Esophagus muscularis mucosa (tissue), 4 donors: ENCODE results near the gene GPC6. TPM values are rescaled to one million over a fixed set of nuclear protein-coding genes. Genes with fewer than 3 reads are reported as not detected.

Experiments used
- DNase-seq: peaks from one replicate; pipeline ENCODE4 v3.0.0-alpha.2; 2017; ENCODE audit errors: extremely low spot score
- H3K27ac ChIP-seq, 4 donors: fragments of 200-600 bp; sonication (generic); replicated peaks in 1 of 4; 1 replicate in 3 of 4; 2 replicates in 1 of 4; pipeline ENCODE4 v1.5.1; 2016 to 2019; ENCODE audit warnings: mild to moderate bottlenecking in 1 of 4
- H3K27me3 ChIP-seq, 4 donors: fragments of 200-600 bp; sonication (generic); one replicate each; pipeline versions ENCODE4 v1.5.1 to v1.6.0; 2016 to 2019
- H3K36me3 ChIP-seq, 4 donors: fragments of 200-600 bp; sonication (generic); one replicate each; pipeline ENCODE4 v1.5.1; 2016 to 2019
- H3K4me1 ChIP-seq, 4 donors: fragments of 200-600 bp; sonication (generic); one replicate each; pipeline ENCODE4 v1.5.1; 2016 to 2019
- H3K4me3 ChIP-seq, 4 donors: fragments of 200-600 bp; sonication (generic); 1 replicate in 2 of 4; 2 replicates in 2 of 4; pipeline ENCODE4 v1.5.1; 2016 to 2019; ENCODE audit warnings: mild to moderate bottlenecking in 4 of 4, moderate library complexity in 1 of 4
- H3K9me3 ChIP-seq, 4 donors: fragments of 200-600 bp; sonication (generic); 1 replicate in 3 of 4; 2 replicates in 1 of 4; pipeline ENCODE4 v1.5.1; 2016 to 2019
- EP300 ChIP-seq: sonication (generic); formaldehyde crosslinking; IDR thresholded peaks from one replicate; pipeline ENCODE4 v1.6.1; 2017; ENCODE audit warnings: antibody characterized with exemption
- POLR2A ChIP-seq: fragments of 450-650 bp; IDR thresholded peaks from one replicate; pipeline ENCODE4 v1.6.1; 2017; ENCODE audit warnings: antibody characterized with exemption, moderate library complexity, mild to moderate bottlenecking, low read depth
- POLR2AphosphoS5 ChIP-seq, 2 donors: sonication (generic); formaldehyde crosslinking; IDR thresholded peaks; one replicate each; pipeline ENCODE4 v1.6.1; 2017; ENCODE audit warnings: antibody characterized with exemption in 2 of 2
- WGBS: methylation state at CpG from one replicate; pipeline ENCODE4 v1.1.5; 2018; 5-methylcytosine and 5-hydroxymethylcytosine counted together
- intact Hi-C: fragments of 100-400 bp; cut with DNase I; formaldehyde crosslinking; loops from one replicate; pipeline ENCODE4 v1.15.1; 2023
- total RNA-seq, 4 donors: library from RNA; depleted of rRNA; stranded (reverse); fragments of >200 nt; gene quantifications; one replicate each; pipeline versions ENCODE4 v1.1.0 to v1.2.1, GENCODE V29; 2016
- TF ChIP-seq, protein P1 (sequence below), 3 experiments: fragments of 200-600 bp in 2 of 3; fragments of 450-650 bp in 1 of 3; sonication (generic) in 2 of 3; IDR thresholded peaks; one replicate each; pipeline ENCODE4 v1.5.1; 2017 to 2019; ENCODE audit warnings: antibody characterized with exemption in 3 of 3, mild to moderate bottlenecking in 2 of 3, moderate library complexity in 1 of 3

The GPC6 gene
- total RNA-seq, 4 donors from 2014 or later: 6.5 to 17.2 (median 13.5) TPM

DNA sequence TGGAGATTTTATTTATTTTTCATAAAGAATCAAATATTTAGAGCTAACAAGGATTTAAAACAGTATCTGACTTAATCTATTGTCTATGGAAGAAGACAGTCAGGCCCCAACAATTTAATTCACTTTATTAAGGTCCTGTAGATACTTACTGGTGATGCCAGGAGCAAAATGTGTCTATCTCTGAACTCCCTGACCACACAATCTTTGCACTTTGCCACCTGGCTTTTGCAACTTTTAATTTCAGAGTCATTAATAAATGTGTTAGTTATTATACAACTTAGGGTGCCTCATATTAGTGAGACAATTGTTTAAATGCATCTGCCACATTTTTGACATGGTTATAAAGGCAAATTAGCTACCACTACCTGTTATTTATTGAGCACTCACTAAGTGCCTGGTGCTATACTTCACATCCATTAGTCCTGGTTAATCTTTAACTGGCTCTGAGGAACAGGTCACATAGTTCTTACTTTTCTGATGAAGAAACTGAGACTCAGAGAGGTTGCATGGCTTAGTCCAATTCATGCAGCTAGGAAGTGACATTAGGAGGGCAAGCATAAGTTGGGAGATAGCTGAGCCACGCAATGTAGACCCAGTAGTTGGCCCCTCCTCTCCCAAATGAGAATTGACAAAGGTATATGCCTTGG, 955.0 kb downstream of the GPC6 start:
- intact Hi-C loops: no loop called here
- WGBS: 89% methylated on average over 1 of the region's 1 CpG
- H3K36me3 ChIP-seq: no peaks in the 10 kb centered on the region

DNA sequence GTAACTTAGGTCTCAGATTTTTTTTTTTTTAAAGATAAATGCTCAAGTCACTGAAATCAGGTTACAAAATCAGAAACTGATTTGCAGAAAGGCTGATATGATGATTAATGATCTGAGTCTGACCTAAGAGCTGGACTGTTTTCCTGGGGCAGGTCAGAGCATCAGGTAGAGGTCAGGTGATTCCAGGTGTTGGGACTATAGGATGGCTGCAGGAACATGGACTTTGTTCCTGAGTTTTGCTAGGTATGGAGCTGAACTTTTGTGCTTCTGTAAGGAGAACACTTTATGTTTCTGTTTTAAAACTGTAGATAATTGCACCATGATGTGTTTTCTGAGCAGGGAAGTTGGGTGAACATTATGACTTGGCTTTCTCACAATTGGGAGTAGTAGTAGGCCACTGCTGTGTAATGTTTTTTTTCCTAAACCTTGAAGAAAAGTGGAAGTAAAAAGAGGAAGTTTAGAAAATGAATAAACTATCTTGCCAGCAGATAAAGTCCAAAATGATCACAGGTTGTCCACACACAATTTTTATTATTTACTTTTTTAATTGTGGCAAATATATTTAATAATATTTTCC, 955.7 kb downstream of the GPC6 start:
- Histone ChIP-seq H3K27ac (no peak overlapping the region), H3K4me3 (no peak overlapping the region), H3K36me3 (no peaks in the 10 kb centered on the region), H3K9me3 (no peaks in the 10 kb centered on the region), H3K4me1 (peaks cover 0 to 6% (median 5%) of the 10 kb centered on the region in 4 donors), H3K27me3 (no peaks in the 10 kb centered on the region)
- intact Hi-C loops: no loop called here
- TF ChIP-seq POLR2AphosphoS5 (IDR thresholded peaks at IDR 0.05): no peak
- TF ChIP-seq POLR2A: no peak
- TF ChIP-seq, protein P1, sequence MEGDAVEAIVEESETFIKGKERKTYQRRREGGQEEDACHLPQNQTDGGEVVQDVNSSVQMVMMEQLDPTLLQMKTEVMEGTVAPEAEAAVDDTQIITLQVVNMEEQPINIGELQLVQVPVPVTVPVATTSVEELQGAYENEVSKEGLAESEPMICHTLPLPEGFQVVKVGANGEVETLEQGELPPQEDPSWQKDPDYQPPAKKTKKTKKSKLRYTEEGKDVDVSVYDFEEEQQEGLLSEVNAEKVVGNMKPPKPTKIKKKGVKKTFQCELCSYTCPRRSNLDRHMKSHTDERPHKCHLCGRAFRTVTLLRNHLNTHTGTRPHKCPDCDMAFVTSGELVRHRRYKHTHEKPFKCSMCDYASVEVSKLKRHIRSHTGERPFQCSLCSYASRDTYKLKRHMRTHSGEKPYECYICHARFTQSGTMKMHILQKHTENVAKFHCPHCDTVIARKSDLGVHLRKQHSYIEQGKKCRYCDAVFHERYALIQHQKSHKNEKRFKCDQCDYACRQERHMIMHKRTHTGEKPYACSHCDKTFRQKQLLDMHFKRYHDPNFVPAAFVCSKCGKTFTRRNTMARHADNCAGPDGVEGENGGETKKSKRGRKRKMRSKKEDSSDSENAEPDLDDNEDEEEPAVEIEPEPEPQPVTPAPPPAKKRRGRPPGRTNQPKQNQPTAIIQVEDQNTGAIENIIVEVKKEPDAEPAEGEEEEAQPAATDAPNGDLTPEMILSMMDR (IDR thresholded peaks at IDR 0.05): no peak
- TF ChIP-seq EP300: no peak
- no peak for DNase-seq

More for the DNA sequence above, 955.0 kb downstream of the GPC6 start:
- TF ChIP-seq POLR2A (no peak), POLR2AphosphoS5 (IDR thresholded peaks at IDR 0.05) (no peak), EP300 (no peak)
- TF ChIP-seq, protein P1 (IDR thresholded peaks at IDR 0.05): no peak
- no peaks in the 10 kb centered on the region for H3K27me3 ChIP-seq
- no peak overlapping the region for H3K27ac ChIP-seq
- H3K9me3 ChIP-seq: no peaks in the 10 kb centered on the region
- DNase-seq: no peak
- H3K4me1 ChIP-seq: peaks cover 0 to 6% (median 5%) of the 10 kb centered on the region in 4 donors
- H3K4me3 ChIP-seq: no peak overlapping the region

DNA sequence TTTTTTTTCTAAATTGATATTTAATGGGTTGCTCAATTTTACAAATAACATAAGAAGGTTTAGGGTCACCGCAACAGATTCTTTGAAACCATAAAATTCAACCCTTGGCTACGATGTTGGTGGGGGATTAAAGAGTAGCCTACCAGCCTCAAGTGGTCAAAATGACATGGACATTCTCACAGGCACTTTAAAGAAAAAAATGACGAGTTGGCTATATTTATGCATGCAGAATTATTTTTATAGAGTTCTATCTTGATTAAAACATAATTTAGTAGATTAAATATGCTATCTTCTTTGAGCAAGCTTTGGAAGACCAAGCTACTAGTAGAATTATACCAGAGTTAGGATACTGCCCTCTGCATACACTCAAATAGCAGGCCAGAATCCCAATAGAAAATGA, 959.9 kb downstream of the GPC6 start:
- Histone ChIP-seq H3K4me1 (no peaks in the 10 kb centered on the region), H3K27me3 (no peaks in the 10 kb centered on the region), H3K4me3 (no peak overlapping the region), H3K9me3 (no peaks in the 10 kb centered on the region), H3K27ac (no peak overlapping the region), H3K36me3 (no peaks in the 10 kb centered on the region)
- DNase-seq: no peak
- TF ChIP-seq POLR2AphosphoS5 (IDR thresholded peaks at IDR 0.05): no peak
- TF ChIP-seq, protein P1 (IDR thresholded peaks at IDR 0.05): no peak
- no peak for TF ChIP-seq EP300
- no peak for TF ChIP-seq POLR2A
- intact Hi-C loops: no loop called here
- WGBS: 93% methylated on average over 3 of the region's 3 CpGs

DNA sequence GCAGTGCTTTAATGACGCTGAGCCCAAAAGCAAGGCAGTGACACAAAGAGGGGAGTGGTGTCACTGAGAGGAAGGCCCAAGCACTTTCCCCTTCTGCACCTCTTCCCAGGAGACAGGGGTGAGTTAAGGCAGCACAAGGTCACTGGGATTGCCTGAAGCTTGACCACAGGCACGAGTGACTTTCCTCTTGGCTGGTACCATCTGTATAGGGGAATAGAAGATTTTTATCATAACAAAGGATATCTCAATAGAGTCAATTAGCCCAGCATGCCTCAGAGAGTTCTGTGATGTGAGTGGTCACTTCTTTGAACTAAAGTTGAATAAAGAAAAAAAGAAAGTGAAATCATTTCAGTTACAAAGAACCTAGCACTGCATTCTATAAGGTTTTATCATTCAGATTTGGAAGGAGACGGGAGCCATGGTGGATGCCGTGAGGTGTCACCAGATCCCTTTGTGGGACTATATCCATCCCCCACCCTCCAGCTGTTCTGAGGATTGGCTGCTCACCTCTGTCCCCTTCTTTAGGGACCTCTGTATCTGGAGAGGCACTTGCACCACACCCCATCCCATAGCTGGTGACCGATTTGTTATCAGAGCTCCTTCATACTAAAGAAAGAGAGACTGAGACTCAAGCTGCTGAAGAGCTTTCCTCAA, 961.7 kb downstream of the GPC6 start:
- WGBS: 77% methylated on average over 5 of the region's 5 CpGs
- no peak for TF ChIP-seq EP300
- no peak for TF ChIP-seq POLR2A
- TF ChIP-seq POLR2AphosphoS5 (IDR thresholded peaks at IDR 0.05): no peak
- TF ChIP-seq, protein P1 (IDR thresholded peaks at IDR 0.05): no peak
- Histone ChIP-seq H3K27me3 (no peaks in the 10 kb centered on the region), H3K4me1 (no peaks in the 10 kb centered on the region), H3K4me3 (no peak overlapping the region), H3K36me3 (no peaks in the 10 kb centered on the region), H3K27ac (no peak overlapping the region), H3K9me3 (no peaks in the 10 kb centered on the region)
- intact Hi-C loops: no loop called here
- DNase-seq: no peak
